GM12878 (cell line): ENCODE data around the gene LEMD1. TPM values are rescaled to one million over a fixed set of nuclear protein-coding genes. Genes with fewer than 3 reads are reported as not detected.

Experiments
- ATAC-seq: fragments of 200-7000 bp; cut with Tn5 transposase; 3 replicates; pipeline ENCODE4 v1.9.1; 2020; ENCODE audit warnings: mild to moderate bottlenecking, moderate library complexity
- BruUV-seq: library from RNA; stranded (reverse); fragments of 400-500 nt; replicated peaks from 2 replicates; lab custom pipeline; 2021; lab: Mats Ljungman, UMichigan
- CTCF ChIA-PET: fragments of 300-600 bp; sonication (Branson Sonifier 250); formaldehyde crosslinking; extraction: SDS; loops from one replicate; lab custom pipeline; 2021; ENCODE audit warnings: inconsistent platforms; lab: Yijun Ruan, JAX
- POLR2A ChIA-PET: fragments of 350-600 bp; formaldehyde crosslinking; extraction: SDS; loops from one replicate; lab custom pipeline; 2021; ENCODE audit warnings: inconsistent platforms; lab: Charles Lee
- RAD21 ChIA-PET: fragments of 300-600 bp; sonication (Branson Sonifier 250); formaldehyde crosslinking; loops from one replicate; lab custom pipeline; 2023; ENCODE audit warnings: antibody characterized with exemption; ENCODE audit not compliant: unreplicated experiment; lab: Charles Lee
- SMC1A ChIA-PET: fragments of 300-600 bp; sonication (Branson Sonifier 250); formaldehyde crosslinking; loops from one replicate; lab custom pipeline; 2023; ENCODE audit not compliant: unreplicated experiment, uncharacterized antibody; lab: Charles Lee
- DNase-seq: peaks from one replicate; pipeline ENCODE4 v3.0.0-alpha.2; 2011; ENCODE audit warnings: low read depth, low spot score
- FAIRE-seq: peaks from 3 replicates; lab custom pipeline; 2011; peaks lifted over from hg19 to GRCh38; lab: Jason Lieb, UNC
- H2AFZ ChIP-seq: 2 replicates; pipeline ENCODE4 v1.6.0; 2011; ENCODE audit warnings: low read depth, low read length, control low read depth; ENCODE audit not compliant: control insufficient read depth
- H3K27ac ChIP-seq: 2 replicates; pipeline ENCODE4 v1.5.1; 2011; ENCODE audit warnings: control low read depth; ENCODE audit not compliant: control insufficient read depth, insufficient read depth
- H3K27me3 ChIP-seq, 2 experiments: replicated peaks in 1 of 2; 2 replicates each; pipeline versions ENCODE4 v1.6.0 to v1.6.1; 2011; ENCODE audit warnings: low read length in 1 of 2; ENCODE audit not compliant: control insufficient read depth in 2 of 2, insufficient read depth in 2 of 2
- H3K36me3 ChIP-seq, 2 experiments: 2 replicates each; pipeline ENCODE4 v1.5.1; 2011; ENCODE audit warnings: low read length in 1 of 2; ENCODE audit not compliant: control insufficient read depth in 2 of 2, insufficient read depth in 2 of 2
- H3K4me1 ChIP-seq: 2 replicates; pipeline ENCODE4 v1.6.1; 2011; ENCODE audit warnings: mild to moderate bottlenecking, low read length, moderate library complexity, mixed read lengths; ENCODE audit not compliant: control insufficient read depth, insufficient read depth
- H3K4me2 ChIP-seq: 2 replicates; pipeline ENCODE4 v1.6.0; 2011; ENCODE audit warnings: control low read depth; ENCODE audit not compliant: control insufficient read depth, insufficient read depth
- H3K4me3 ChIP-seq: fragments of 200-600 bp; sonication (generic); 2 replicates; pipeline ENCODE4 v1.5.1; 2016
- H3K79me2 ChIP-seq: 2 replicates; pipeline ENCODE4 v1.6.0; 2011; ENCODE audit warnings: low read length; ENCODE audit not compliant: control insufficient read depth, insufficient read depth
- H3K9ac ChIP-seq: 2 replicates; pipeline ENCODE4 v1.8.0; 2011; ENCODE audit warnings: low read length, control low read depth, mixed read lengths; ENCODE audit not compliant: control insufficient read depth, insufficient read depth
- H3K9me3 ChIP-seq: replicated peaks from 3 replicates; pipeline ENCODE4 v1.5.1; 2011; ENCODE audit warnings: mild to moderate bottlenecking, low read length; ENCODE audit not compliant: control insufficient read depth, insufficient read depth
- H4K20me1 ChIP-seq: 2 replicates; pipeline ENCODE4 v1.6.0; 2011; ENCODE audit not compliant: control insufficient read depth, insufficient read depth
- RCOR1 ChIP-seq: conservative IDR thresholded peaks from 2 replicates; pipeline ENCODE4 v1.6.1; 2012; ENCODE audit warnings: low read depth, low read length, improper control_type of control experiment
- TAF1 ChIP-seq: IDR thresholded peaks from 2 replicates; pipeline ENCODE4 v1.6.1; 2011; ENCODE audit warnings: mild to moderate bottlenecking, low read depth, low read length, borderline replicate concordance
- YY1 ChIP-seq: IDR thresholded peaks from 2 replicates; pipeline ENCODE4 v1.6.1; 2011; ENCODE audit warnings: low read depth, mild to moderate bottlenecking, low read length
- ZNF687 ChIP-seq: fragments of 450-650 bp; IDR thresholded peaks from 2 replicates; pipeline ENCODE4 v1.6.1; 2017; ENCODE audit warnings: mild to moderate bottlenecking, moderate library complexity
- WGBS: methylation state at CpG from one replicate; pipeline ENCODE4 v1.1.6; 2016; ENCODE audit warnings: low lambda C conversion rate; ENCODE audit not compliant: insufficient replicate concordance, insufficient coverage; ENCODE audit errors: missing lambda C conversion rate; 5-methylcytosine and 5-hydroxymethylcytosine counted together
- in situ Hi-C: fragments of 300-500 bp; cut with MboI; formaldehyde crosslinking; loops from 9 replicates; pipeline ENCODE4 v1.14.3; 2018; ENCODE audit warnings: mixed read lengths
- intact Hi-C: fragments of 100-400 bp; cut with micrococcal nuclease; formaldehyde crosslinking; loops from one replicate; pipeline ENCODE4 v1.14.2; 2022; ENCODE audit not compliant: unreplicated experiment
- polyA plus RNA-seq, 11 experiments: library from polyadenylated mRNA; depleted of rRNA in 4 of 11; unstranded in 6 of 11; stranded (reverse) in 5 of 11; fragments of >200 nt; fragmentation: Nextera tagmentation in 4 of 11; fragmentation: Illumina TruSeq in 1 of 11; extraction: Ambion mirVana in 4 of 11; extraction: Trizol in 1 of 11; gene quantifications; 1 replicate in 1 of 11; 2 replicates in 10 of 11; pipeline versions ENCODE4 v1.2.1 to v1.2.3, GENCODE V29; 2011 to 2016; ENCODE audit warnings: inconsistent platforms in 2 of 11, missing spikeins in 2 of 11, low read depth in 1 of 11
- total RNA-seq, 4 experiments: library from RNA; depleted of rRNA in 3 of 4; stranded (reverse); fragments of >200 nt in 3 of 4; fragmentation: Illumina TruSeq in 1 of 4; extraction: Trizol in 1 of 4; gene quantifications; 2 replicates each; pipeline versions ENCODE4 v1.2.1 to v1.2.3, GENCODE V29; 2013 to 2021

The LEMD1 gene
- total and polyA plus RNA-seq, 10 of the 15 experiments (the other 5 are each of a cell fraction or from before 2014, with no cell fraction given), result 0.19 to 1.2 (median 0.26) TPM; not detected in 7

DNA sequence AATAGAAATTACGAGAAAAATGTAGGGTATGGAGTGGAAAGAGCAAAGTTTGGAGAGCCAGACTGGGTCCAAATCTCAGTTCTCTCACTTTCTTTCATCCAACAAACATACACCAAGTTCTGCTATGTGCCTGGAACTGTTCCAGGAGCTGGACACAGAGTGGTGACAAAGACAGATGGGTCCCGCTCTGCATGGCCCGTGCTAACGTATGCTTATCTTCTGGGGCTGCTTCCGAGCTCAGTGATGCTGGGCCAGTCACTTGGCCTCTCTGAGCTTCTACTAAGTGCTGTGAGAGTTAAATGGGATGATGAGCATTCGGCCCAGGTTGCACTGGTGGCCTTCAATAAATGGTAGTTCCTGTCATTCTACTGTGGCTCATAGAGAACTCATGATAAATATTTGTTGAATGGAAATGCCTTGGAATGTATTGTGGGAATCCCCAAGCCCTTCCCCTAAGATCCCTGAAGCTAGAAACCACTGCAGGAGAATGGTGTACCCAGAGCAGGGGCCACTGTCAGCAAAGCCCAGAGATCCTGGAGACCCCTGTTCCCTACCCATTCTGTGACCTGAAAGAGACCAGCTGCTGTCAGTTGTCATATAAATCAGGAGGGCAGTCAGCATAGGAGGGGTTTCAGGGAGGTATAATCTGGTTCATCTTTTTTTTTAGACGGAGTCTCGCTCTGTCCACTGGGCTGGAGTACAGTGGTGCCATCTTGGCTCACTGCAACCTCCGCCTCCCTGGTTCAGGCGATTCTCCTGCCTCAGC is 3.8 kb downstream of the LEMD1 start:
- H3K4me3 ChIP-seq, result no peak overlapping the region
- peaks cover 0 to 9% of the 10 kb centered on the region in 2 experiments; a peak in 3 of 4 replicates for H3K27me3 ChIP-seq
- H3K27ac ChIP-seq, result no peak overlapping the region
- H3K9ac ChIP-seq, result no peak overlapping the region
- in situ Hi-C loops (no loop called here), intact Hi-C loops (no loop called here)
- WGBS, result 47% methylated on average over 10 of the region's 10 CpGs
- ChIA-PET RAD21 (interaction anchor here (0.6 kb wide), 1 partner anchor 67 kb away, joined by 3 read pairs; no protein-coding TSS in a partner anchor), POLR2A (interaction anchor here (0.6 kb wide), 1 partner anchor 8 kb away, joined by 3 read pairs; no protein-coding TSS in a partner anchor), SMC1A (interaction anchor here (1.1 kb wide), 1 partner anchor 27 kb away, joined by 3 read pairs; no protein-coding TSS in a partner anchor), CTCF (interaction anchor here (0.5 to 2.9 kb wide), 6 partner anchors 13 to 521 kb away, joined by 3 to 14 read pairs (median 5); no protein-coding TSS in a partner anchor)
- DNase-seq (no peak), FAIRE-seq (no peak), ATAC-seq (no peak)
- H3K9me3 ChIP-seq, result no peaks in the 10 kb centered on the region
- H2AFZ ChIP-seq, result no peak overlapping the region
- BruUV-seq, result no TSS peak
- H3K4me1 ChIP-seq, result no peaks in the 10 kb centered on the region
- no peaks in the 10 kb centered on the region for H3K36me3 ChIP-seq
- TF ChIP-seq ZNF687, result no peak
- TF ChIP-seq RCOR1, result no peak
- TF ChIP-seq YY1, result no peak
- no peak for TF ChIP-seq TAF1
- H4K20me1 ChIP-seq, result no peaks in the 10 kb centered on the region
- no peak overlapping the region for H3K4me2 ChIP-seq
- no peaks in the 10 kb centered on the region for H3K79me2 ChIP-seq
